Stomach (tissue), 4 donors: ENCODE measurements around the gene NCF4.

ENCODE experiments used
- CTCF ChIP-seq, 7 experiments: fragments of 450-650 bp in 4 of 7; fragments of 200-600 bp in 3 of 7; sonication (generic) in 3 of 7; IDR thresholded peaks; one replicate each; pipeline ENCODE4 v1.5.1; 2016 to 2019; ENCODE audit warnings: antibody characterized with exemption in 7 of 7, control low read depth in 2 of 7, mild to moderate bottlenecking in 1 of 7
- POLR2A ChIP-seq, 4 donors: fragments of 450-650 bp; IDR thresholded peaks; one replicate each; pipeline ENCODE4 v1.6.1; 2016; ENCODE audit warnings: antibody characterized with exemption in 4 of 4, control low read depth in 2 of 4, mild to moderate bottlenecking in 1 of 4, moderate library complexity in 1 of 4

- TF ChIP-seq CTCF (IDR thresholded peaks at IDR 0.05) = no peak
- no peak for TF ChIP-seq POLR2A (IDR thresholded peaks at IDR 0.05)
Observed at GRCh38 chr22:36858966-36859365, 1.8 kb upstream of the NCF4 start.
